ENCODE measurements around the gene TBC1D4.
A peak's percentile ranks its signal among the peaks of the same experiment; 100 is the strongest.

Gene TBC1D4

DNA sequence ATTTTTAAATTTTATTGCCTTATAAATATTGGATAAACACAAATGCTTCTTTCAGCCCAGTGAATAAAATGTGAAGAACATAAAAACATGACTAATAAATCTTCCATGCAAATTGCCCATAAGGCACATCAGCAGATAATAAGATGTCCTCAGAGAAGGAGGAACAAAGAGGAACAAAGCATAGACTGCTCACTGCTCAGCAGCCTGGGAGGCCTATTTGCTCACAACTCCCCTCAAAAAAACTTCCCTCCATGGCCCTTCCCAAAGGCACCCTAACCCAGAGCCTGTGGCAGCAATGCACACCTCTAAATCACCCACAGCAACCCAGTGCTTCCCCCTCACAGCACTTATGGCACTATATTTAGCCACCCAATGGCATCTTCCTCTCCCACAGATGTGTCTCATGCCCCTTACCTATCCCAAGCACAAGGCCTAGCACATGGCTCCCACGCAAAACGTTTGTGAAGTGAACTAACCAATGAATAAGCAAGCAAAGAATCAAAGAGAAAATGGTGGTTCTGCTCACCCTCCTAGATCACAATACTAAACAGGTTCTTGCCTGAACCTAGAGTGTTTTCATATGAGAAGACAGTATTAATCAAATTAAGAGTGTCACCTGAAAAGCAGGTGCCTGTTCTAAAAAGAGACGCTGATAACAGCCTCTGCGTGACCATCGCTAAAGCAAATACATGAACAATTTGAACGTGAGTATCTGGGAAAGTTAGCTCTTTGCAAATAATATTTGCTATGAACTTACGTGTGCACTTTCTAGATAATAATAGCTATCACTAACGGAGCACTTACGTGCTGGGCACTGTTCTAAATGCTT is 96.9 kb downstream of the TBC1D4 start:
- no peak for DNase-seq (ENCODE audit: low read depth)

DNA sequence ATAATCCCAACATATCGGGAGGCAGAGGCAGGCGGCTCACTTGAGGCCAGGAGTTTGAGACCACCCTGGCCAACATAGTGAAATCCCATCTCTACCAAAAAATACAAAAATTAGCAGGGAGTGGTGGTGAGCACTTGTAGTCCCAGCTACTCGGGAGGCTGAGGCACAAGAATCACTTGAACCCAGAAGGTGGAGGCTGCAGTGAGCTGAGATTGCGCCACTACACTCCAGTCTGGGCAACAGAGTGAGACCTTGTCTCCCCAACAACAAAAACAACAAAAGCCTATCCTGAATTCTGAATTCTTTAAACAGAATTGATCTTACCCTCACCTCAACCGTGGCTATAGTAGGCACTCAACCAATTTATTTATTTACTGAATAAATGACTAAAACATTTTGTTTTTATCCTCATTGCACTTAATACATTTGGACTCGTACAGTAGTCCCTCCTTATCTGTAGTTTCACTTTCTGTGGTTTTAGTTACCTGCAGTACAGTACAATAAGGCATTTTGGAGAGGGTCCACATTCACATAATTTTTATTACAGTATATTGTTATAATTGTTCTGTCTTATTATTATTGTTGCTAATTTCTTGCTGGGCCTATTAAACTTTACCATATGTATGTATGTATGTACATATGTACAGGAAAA is 98.8 kb downstream of the TBC1D4 start:
- DNase-seq (ENCODE audit: low read depth), result no peak

DNA sequence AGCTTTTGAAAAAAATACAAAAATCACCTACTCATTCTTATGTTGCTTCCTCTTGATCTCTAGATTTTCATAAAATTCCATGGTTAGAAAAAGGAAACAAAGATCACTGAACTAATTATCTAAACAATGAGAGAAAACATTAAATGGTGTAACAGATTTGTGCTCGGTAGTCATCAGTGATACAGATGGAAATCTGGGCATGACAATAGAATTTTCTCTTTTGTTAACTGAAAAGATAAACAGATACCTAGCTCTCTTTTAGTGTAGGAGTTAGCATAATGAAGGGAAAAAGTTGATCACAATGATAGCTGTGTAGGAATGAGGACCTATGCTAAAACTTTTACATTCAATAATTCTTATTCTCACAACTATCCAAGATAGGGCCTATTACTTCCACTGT is 103.7 kb downstream of the TBC1D4 start:
- DNase-seq (ENCODE audit: low read depth), result no peak

DNA sequence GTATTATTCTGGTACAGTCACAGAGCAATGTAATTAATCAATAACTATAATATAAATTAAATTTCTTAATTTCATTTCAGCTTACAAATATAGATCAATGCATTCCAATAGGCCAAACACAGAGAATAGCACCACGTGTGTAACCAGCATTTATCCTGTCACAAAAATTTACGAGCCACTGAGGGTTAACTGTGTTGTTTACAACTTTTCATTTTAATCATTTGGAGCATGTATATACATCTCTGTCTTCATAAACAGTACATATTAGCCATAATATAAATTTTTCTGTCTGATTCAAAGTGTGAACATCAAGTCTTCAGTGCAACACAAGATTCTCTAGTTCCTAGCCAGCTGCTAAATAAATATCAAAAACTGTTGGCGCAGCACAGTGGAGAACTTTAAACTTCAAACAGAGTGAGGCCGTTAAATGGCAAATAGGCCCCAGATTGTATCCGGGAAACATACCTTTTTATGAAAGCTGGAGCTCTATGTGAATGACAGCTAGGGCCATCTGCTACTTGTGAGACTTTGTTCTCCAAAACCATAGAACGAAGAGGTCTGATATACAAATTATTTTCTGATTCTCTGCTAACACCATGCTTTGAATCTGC is 105.1 kb downstream of the TBC1D4 start:
- DNase-seq (ENCODE audit: low read depth), result no peak

DNA sequence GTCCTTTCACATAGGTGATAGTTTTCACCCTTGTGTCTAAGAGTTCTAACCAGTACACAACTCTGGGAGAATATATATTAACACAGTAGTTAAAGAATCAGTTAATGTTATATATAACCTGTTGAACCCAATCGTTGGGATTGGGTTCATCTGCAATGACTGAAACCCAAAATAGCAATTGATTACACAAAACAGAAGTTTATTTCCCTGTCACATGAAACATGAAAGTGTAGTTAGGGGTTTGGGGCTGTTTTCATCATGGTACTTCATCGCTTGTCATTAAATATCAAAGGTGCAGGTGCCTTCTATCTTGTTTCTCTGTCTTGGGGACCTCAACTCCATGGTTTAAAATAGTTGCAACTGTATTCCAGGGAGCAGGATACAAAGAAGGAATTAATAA is 106.6 kb downstream of the TBC1D4 start:
- no peak for DNase-seq (ENCODE audit: low read depth)

DNA sequence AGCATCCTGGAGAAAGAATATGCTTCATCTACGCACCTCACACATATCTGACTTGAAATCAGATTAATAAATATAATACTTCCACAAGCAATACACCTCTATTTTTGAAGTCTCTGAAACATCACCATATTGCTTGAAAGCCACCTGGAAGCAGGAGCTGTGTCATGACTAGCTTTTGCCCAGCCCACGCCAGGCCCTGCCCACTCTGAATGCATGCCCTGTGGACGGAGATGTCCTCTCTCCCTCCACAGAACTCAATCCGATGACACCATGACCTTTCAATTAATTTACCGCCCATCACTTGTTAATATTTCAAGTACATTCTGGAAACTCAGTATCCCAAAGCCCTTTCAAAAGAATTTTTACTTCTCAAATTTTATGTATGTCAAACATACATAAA is 108.0 kb downstream of the TBC1D4 start:
- DNase-seq (ENCODE audit: low read depth), result no peak

DNA sequence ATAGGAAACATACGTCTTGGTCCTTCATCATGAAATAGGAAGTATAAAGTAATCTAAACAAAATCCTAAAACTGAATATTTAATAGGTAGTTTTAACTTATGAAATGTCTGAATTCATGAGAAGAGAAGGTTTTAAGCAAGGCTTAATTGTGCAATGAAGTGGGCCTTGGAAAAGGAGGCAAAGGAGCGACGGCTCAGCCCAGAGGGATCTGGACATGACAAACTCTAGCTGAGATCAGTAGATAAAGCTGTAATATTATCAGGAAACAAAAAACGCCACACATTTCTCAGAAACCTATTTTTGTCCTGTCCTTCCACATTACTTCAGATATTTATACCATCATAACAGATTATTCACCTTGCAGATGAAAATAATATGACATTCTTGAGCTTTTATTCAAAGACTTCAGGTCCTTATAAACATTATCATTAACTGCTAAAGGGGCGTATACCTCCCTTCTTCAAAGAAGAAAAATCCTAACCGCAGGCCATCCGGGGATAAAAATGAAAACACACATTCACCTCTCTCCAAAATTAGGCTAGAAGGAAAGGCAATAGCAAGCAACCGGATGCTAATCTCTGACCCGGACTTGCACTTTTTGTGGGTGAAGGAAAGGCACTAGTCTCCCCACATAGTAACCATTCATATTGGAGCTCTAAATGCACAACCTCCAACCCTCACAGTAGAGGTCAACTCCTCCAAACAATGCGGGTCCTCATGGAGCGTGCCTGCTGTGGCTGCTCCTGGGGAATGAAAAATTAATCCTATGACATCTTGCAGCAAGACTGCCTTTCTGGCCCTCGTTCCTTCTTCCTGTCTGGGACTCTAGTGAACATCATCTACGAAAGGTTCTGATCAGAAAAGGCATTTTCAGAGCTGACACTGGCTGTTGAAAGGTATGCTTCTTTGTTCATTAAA is 108.8 kb downstream of the TBC1D4 start:
- DNase-seq (ENCODE audit: low read depth), result no peak

DNA sequence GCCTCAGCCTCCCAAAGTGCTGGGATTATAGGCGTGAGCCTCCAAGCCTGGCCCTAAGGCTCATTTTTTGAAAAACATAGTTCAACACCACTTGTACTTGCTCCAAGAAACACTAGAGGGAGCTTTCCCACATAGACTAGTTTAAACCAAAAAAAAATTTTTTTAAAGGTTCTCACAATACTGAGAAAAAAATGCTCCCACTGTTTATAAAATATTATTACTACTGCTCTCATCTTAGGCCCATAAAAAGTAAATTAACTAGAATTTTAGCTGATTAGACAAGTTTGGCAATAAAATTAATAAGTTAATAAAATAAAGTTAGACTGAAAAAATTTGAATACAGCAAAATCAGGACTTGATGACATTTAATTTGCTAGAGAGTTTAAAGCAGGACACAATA is 109.5 kb downstream of the TBC1D4 start:
- DNase-seq (ENCODE audit: low read depth), result peak; percentile 39

DNA sequence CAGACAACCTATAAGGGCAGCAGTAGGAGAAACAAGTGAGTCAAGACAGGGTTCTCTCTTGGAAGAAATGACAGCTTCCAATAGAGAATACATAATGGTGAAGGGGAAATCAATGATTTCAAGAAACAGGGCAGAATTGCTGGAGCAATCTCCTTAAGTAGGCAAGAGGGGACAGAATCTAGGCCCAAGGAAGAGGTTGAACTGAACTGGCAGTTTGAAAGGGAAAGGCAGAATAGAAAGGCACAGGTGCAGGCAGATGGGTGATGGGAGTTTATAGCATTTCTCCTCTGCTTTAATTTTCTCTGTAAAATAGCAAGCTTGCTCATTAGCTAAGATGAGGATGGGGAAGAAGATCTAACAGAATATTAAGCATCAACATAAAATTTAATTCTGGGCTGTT is 110.8 kb downstream of the TBC1D4 start:
- DNase-seq (ENCODE audit: low read depth), result no peak

DNA sequence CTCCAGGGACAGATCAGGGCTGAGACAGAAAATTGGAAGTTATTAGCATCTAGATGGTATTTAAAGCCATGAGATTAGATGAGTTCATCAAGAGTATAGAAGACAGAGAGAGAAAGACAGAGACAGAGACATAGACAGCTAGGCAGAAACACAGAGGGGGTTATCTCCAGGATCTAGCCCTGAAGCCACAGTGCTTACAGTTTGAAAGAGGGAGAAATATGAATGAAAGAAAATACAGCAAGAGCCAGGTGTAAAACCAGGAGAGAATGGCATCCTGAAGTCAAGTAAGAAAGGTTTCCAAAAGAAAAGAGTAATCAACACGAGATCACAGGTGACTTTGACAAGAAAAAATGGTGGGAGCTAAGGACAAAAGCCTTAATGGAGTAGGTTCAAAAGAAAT is 111.2 kb downstream of the TBC1D4 start:
- DNase-seq (ENCODE audit: low read depth), result no peak

DNA sequence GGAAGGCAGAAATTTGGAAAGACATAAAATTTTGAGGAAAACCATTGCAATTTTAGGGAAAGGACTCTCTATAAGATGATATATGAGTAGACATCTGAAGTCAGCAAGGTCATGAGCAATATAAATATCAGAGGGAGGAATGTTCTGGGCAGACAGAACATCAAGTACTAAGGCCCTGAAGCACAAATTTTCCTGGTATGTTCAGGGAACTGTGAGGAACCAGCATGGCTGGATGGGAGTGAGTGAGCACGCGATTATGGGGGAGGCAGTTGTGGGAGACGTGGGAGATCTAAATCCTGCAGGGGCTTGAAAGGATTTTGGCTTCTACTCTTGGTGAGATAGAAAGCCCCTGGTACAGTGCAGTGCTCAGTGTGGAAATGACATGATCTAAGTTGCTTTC is 112.0 kb downstream of the TBC1D4 start:
- no peak for DNase-seq (ENCODE audit: low read depth)

DNA sequence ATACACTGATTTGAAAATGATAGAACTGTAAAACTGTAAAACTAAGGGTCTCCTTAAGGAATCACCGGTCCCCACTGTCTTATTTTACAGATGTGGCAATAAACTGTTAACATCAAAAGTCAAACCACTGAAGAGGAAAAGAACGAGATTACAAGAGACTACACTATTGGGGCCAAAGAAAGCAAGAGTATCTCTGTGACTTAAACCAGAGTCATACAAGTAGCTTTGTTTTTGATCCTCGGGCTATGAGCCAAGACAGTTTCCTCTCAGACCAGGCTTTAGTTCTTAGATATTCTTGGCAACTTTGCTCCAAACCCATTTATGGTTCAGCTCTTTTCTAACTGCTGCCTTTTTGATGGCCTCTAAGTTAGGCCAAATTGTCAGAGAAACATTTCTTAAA is 113.8 kb downstream of the TBC1D4 start:
- DNase-seq (ENCODE audit: low read depth), result peak; percentile 81

DNA sequence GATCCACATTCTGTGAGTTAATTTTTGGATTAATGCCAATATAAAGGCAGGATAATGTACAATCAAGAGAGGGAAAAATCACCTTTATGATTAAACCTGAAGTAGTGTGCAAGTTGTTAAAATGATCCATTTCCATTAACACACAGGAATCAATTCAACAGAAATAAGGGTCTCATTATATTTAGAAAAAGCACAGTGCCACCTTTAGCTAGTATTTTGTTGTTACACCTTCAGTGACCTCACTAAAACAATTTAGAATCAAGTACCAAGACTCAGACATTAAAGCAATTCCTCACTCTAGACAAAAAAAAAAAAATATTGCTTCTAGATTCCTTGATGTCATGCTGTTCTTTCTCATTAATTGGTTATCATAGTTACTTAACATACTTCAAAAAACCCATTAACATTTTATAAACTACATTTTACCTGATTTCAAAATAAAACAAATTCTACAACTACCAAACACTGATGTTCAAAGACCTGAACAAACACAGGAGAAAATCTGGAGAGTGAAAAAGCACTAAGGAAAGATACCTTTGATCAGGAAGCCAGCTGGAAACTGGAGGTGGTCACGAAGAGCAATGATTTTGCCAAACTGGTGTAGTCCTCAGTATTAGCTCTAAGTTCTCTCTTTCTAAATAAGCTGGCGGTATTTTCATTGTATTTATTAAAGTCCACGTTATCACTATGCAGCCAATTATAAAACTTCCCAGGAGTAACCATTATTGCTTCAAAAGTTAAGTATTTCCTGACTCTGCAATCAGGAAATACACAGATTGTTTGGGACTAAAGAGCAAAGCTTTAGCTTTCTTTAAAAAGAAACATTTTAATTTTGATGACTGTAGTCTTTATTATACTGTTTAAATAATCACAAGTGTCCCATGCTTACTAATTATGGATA is 115.3 kb downstream of the TBC1D4 start:
- DNase-seq (ENCODE audit: low read depth), result no peak

DNA sequence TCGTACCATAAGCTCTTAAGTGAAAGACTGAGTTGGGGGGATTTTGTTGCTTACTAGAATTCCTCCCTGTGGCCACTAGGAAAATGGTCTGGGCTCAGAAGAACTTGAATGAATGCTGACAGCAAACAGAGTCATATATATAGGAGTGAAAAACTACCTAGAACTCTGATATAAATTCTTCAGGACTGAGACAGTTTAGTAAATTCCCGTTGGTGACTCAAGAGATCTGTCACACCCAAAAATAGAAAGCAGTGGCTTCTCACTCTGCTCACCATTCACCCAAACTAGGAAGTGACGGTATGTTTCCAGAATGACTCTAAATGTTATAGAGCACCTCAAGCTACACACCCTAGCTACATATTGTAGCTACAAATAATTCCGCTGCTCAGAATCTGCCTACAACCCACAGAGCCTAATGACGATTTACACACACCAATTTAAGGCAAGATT is 116.2 kb downstream of the TBC1D4 start:
- DNase-seq (ENCODE audit: low read depth), result no peak

DNA sequence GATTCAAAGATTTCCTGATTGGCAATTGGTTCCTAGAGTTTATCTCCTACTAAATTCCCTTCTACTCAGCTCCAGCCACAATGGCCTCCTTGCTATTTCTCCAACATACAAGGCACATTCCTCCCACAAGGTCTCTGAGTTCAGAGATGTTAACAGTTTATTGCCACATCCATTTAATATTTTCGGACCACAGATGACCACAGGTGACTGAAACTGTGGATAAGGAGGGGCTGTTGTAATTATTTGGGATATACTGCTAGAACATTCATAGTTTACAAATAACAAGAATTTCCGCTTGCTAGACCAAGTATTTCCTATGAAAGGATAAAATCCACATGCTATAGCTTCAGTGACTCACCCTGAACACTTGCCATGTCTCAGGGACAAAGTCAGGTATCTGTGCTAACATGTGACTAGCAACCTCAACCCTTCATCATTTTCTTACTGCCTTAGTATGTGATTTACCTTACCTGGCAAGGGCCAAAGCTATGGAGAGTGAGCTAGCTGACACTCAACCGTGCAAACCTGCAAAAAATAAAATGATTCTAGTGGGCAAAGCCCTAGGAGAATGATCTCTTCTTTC is 117.7 kb downstream of the TBC1D4 start:
- DNase-seq (ENCODE audit: low read depth), result no peak

DNA sequence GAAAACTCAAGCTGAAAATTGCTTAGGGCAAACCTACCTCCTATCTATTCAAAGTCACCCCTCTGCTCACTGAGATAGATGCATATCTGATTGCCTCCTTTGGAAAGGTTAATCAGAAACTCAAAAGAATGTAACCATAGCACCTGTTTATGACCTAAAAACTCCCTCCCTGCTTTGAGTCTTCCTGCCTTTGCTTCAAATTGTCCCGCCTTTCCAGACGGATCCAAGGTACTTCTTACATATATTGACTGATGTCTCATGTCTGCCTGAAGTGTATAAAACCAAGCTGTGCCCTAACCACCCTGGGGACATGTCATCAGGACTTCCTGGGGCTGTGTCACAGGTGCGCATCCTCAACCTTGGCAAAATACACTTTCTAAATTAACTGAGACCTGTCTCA is 118.6 kb downstream of the TBC1D4 start:
- DNase-seq (ENCODE audit: low read depth), result no peak

DNA sequence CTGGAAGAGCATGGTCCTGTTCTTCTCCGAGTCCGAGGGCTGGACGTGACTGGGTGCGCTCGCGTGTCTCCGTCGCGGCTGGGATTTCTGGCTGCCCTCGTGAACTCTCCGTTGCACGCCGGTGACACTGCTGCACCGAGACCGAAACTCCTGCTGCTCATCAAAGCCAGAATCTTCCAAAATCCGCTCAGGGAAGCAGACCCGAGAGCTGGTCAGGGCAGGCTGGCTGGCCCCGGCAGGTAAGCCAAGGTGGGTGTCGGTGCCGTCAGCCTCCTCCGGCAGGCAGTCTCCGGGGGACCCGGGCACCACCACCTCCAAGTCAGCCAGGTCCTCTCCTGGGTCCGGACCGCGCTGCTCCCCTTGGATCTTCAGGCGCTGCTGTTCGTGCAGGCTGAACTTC is 119.9 kb downstream of the TBC1D4 start:
- DNase-seq (ENCODE audit: low read depth), result no peak

DNA sequence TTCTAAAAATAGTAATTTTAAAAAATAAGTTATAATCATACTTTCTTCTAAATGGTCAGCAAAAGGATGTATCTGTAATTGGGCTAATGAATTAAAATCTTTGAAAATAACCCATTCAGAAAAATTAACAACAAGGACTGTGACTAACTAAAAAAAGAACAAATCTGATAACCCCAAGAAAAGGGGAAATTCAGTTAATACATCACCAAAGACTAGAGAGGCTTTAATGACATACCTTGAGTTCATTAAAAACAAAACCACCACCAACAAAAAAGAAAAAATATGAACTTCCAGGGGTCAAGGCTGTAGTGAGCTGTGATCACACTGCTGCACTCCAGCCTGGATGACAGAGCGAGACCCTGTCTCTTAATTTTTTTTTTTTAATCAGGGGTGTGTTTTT is 121.8 kb downstream of the TBC1D4 start:
- DNase-seq (ENCODE audit: low read depth), result no peak

DNA sequence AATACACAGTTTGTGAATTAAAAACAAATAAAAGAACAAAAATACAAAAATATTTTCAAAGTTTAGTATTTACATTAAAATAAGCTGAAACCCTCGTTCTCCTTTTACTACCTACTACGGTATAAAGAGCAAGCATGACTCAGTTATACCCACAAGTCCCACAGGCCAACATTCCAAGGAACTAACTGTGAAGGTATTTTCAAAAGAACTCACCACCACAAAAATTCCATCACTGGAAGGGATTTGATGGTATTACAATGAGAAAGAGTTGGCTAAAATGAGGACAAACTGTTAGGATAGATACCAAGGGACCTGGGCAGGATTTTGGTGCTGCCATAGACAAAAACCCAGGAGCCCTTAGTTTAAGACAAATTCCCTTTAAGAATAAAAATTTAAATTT is 122.7 kb downstream of the TBC1D4 start:
- peak; percentile 34 for DNase-seq (ENCODE audit: low read depth)

DNA sequence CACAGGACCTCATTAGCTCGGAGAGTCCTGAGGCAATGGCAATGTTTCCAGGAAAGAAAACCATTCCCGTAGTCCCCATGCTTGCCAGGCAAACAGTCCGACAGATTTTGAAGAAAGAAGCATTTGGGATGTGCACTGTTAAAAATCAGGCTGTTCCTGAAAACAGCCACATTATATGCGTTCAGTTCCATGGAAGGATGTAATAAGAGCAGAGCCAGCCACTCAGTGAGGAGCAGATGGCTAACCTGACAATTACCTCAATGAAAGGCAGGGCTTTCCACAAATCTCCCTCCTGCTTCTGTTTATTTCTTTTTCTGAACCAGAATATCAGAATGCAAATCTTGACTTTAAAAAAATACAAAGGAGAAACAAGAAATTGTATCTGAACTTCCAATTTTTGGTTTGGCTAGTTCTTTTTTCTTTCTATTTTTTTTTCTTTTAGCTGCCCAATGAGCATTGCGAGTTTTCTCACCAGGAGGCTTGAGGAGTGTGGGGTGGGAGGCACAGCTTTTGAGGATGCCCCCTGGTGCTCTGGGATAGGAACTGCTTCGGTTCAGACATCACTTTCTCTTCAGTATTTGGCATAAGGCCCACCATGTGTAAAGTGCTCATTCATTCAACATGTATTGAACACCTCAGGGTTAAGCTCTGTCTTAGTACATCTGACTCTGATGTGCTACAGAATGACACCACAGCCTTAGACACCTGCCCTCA is 124.2 kb downstream of the TBC1D4 start:
- DNase-seq (ENCODE audit: low read depth), result peak; percentile 45

All from fibroblast of the conjunctiva (primary cell).